Measurements from ENCODE around the gene WAC. TPM values are rescaled to one million over a fixed set of nuclear protein-coding genes. Genes with fewer than 3 reads are reported as not detected.

Gene WAC
- total and polyA plus RNA-seq, 7 donors, result 33.9 to 79.9 (median 64.2) TPM

GRCh38 chr10:28664369-28664740 is 131.4 kb downstream of the WAC start:
- DNase-seq (no peak), ATAC-seq (no peak)
- Histone ChIP-seq H3K36me3 (ENCODE audit: insufficient read depth in 1 of 2, low read depth in 1 of 2) (no peaks in the 10 kb centered on the region), H3K4me1 (peaks cover 9% of the 10 kb centered on the region), H3K27ac (no peak overlapping the region), H3K9me3 (no peaks in the 10 kb centered on the region), H3K4me3 (no peak overlapping the region), H3K27me3 (ENCODE audit: insufficient read depth in 3 of 3, low read length in 2 of 3) (peaks cover 2 to 28% (median 3%) of the 10 kb centered on the region in 3 donors)
- 57 to 62% (median 61%) methylated on average over 6 of the region's 6 CpGs for WGBS, 3 donors
- intact Hi-C loops (cut with DNase I), result loop anchor here (1.0 to 5.0 kb wide), 4 partner anchors 326 to 640 kb away; no protein-coding TSS in a partner anchor
- TF ChIP-seq, protein P1, sequence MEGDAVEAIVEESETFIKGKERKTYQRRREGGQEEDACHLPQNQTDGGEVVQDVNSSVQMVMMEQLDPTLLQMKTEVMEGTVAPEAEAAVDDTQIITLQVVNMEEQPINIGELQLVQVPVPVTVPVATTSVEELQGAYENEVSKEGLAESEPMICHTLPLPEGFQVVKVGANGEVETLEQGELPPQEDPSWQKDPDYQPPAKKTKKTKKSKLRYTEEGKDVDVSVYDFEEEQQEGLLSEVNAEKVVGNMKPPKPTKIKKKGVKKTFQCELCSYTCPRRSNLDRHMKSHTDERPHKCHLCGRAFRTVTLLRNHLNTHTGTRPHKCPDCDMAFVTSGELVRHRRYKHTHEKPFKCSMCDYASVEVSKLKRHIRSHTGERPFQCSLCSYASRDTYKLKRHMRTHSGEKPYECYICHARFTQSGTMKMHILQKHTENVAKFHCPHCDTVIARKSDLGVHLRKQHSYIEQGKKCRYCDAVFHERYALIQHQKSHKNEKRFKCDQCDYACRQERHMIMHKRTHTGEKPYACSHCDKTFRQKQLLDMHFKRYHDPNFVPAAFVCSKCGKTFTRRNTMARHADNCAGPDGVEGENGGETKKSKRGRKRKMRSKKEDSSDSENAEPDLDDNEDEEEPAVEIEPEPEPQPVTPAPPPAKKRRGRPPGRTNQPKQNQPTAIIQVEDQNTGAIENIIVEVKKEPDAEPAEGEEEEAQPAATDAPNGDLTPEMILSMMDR (IDR thresholded peaks at IDR 0.05), result no peak

GRCh38 chr10:28666751-28667467 is 134.0 kb downstream of the WAC start:
- no peak for DNase-seq
- Histone ChIP-seq H3K4me1 (peaks cover 9% of the 10 kb centered on the region), H3K27me3 (ENCODE audit: insufficient read depth in 3 of 3, low read length in 2 of 3) (peaks cover 2 to 44% (median 5%) of the 10 kb centered on the region in 3 donors), H3K9me3 (no peaks in the 10 kb centered on the region), H3K4me3 (no peak overlapping the region), H3K27ac (no peak overlapping the region), H3K36me3 (ENCODE audit: insufficient read depth in 1 of 2, low read depth in 1 of 2) (no peaks in the 10 kb centered on the region)
- no peak for ATAC-seq
- 83 to 91% (median 87%) methylated on average over 12 of the region's 12 CpGs for WGBS, 3 donors
- TF ChIP-seq, protein P1 (IDR thresholded peaks at IDR 0.05), result no peak
- intact Hi-C loops (cut with DNase I), result no loop called here

- DNase-seq, result peak; percentile 51 to 70
- Histone ChIP-seq H3K36me3 (ENCODE audit: insufficient read depth in 1 of 2, low read depth in 1 of 2) (no peaks in the 10 kb centered on the region), H3K4me3 (peak overlapping the region; percentile 61), H3K4me1 (peaks cover 8% of the 10 kb centered on the region), H3K27me3 (ENCODE audit: insufficient read depth in 3 of 3, low read length in 2 of 3) (peaks cover 2 to 52% (median 5%) of the 10 kb centered on the region in 3 donors), H3K27ac (no peak overlapping the region), H3K9me3 (no peaks in the 10 kb centered on the region)
- 1 to 2% (median 1%) methylated on average over 43 to 59 of the region's 59 CpGs for WGBS, 3 donors
- intact Hi-C loops (cut with DNase I), result no loop called here
- ATAC-seq, result peak; percentile 49 to 93 (median 78)
- TF ChIP-seq, protein P1 (IDR thresholded peaks at IDR 0.05), result no peak
Measured at GRCh38 chr10:28668363-28669226, 135.7 kb downstream of the WAC start.

- TF ChIP-seq, protein P1 (IDR thresholded peaks at IDR 0.05), result no peak
- ATAC-seq (no peak), DNase-seq (no peak)
- H3K27me3 ChIP-seq (ENCODE audit: insufficient read depth in 3 of 3, low read length in 2 of 3), result peaks cover 2 to 52% (median 5%) of the 10 kb centered on the region in 3 donors
- no peaks in the 10 kb centered on the region for H3K36me3 ChIP-seq (ENCODE audit: insufficient read depth in 1 of 2, low read depth in 1 of 2)
- peak overlapping the region; percentile 61 for H3K4me3 ChIP-seq
- intact Hi-C loops (cut with DNase I), result no loop called here
- 30 to 38% (median 35%) methylated on average over 21 of the region's 21 CpGs for WGBS, 3 donors
- peaks cover 5% of the 10 kb centered on the region for H3K4me1 ChIP-seq
- H3K9me3 ChIP-seq, result no peaks in the 10 kb centered on the region
- no peak overlapping the region for H3K27ac ChIP-seq
Measured at GRCh38 chr10:28669227-28670173, 136.6 kb downstream of the WAC start.
